Stimulated activated naive B cell treated with anti-CD40 and anti-IgM and Interleukin-4, amounts not matched to agents 10 μg/mL and 1 μg/mL and 100 μg/mL, for 72 hours (primary cell): Measurements from ENCODE around the gene CEP70.

Source experiments
- ATAC-seq, 2 donors: fragments of 150-1000 bp; cut with Tn5 transposase; replicated peaks; 2 replicates each; pipeline ENCODE4 v1.10.0; 2021; ENCODE audit warnings: moderate library complexity in 1 of 2
- DNase-seq: peaks from one replicate; pipeline ENCODE4 v3.0.0; 2021
- H3K27ac Mint-ChIP-seq: one replicate; pipeline ENCODE4 v1.8.0; 2022; ENCODE audit warnings: mild to moderate bottlenecking, mixed read lengths
- H3K27me3 Mint-ChIP-seq, 2 donors: one replicate each; pipeline ENCODE4 v1.8.0; 2022; ENCODE audit warnings: mixed read lengths in 2 of 2
- H3K36me3 Mint-ChIP-seq, 2 donors: one replicate each; pipeline ENCODE4 v1.8.0; 2022; ENCODE audit warnings: mixed read lengths in 2 of 2, mild to moderate bottlenecking in 1 of 2
- H3K4me1 Mint-ChIP-seq, 2 donors: one replicate each; pipeline ENCODE4 v1.8.0; 2022; ENCODE audit warnings: mixed read lengths in 2 of 2, mild to moderate bottlenecking in 1 of 2
- H3K4me3 Mint-ChIP-seq, 2 donors: one replicate each; pipeline ENCODE4 v1.8.0; 2022; ENCODE audit warnings: mild to moderate bottlenecking in 2 of 2, mixed read lengths in 2 of 2, moderate library complexity in 1 of 2
- H3K9me3 Mint-ChIP-seq, 2 donors: one replicate each; pipeline ENCODE4 v1.8.0; 2022; ENCODE audit warnings: mixed read lengths in 2 of 2, mild to moderate bottlenecking in 1 of 2

CEP70 gene

GRCh38 chr3:138451595-138452162 lies 142.4 kb downstream of the CEP70 start:
- ATAC-seq (no peak), DNase-seq (no peak)
- Mint-ChIP-seq H3K36me3 (no peaks in the 10 kb centered on the region), H3K4me1 (no peaks in the 10 kb centered on the region), H3K27ac (no peak overlapping the region), H3K27me3 (peaks cover 10 to 39% of the 10 kb centered on the region in 2 donors), H3K4me3 (no peak overlapping the region), H3K9me3 (no peaks in the 10 kb centered on the region)

- no peaks in the 10 kb centered on the region for H3K36me3 Mint-ChIP-seq
- H3K27me3 Mint-ChIP-seq, result peaks cover 10 to 34% of the 10 kb centered on the region in 2 donors
- no peaks in the 10 kb centered on the region for H3K4me1 Mint-ChIP-seq
- H3K27ac Mint-ChIP-seq, result no peak overlapping the region
- H3K9me3 Mint-ChIP-seq, result no peaks in the 10 kb centered on the region
- ATAC-seq (no peak), DNase-seq (no peak)
- no peak overlapping the region for H3K4me3 Mint-ChIP-seq
Measured at GRCh38 chr3:138450704-138451424, 143.2 kb downstream of the CEP70 start.

- H3K27me3 Mint-ChIP-seq, result peaks cover 4 to 27% of the 10 kb centered on the region in 2 donors
- H3K36me3 Mint-ChIP-seq, result no peaks in the 10 kb centered on the region
- no peak overlapping the region for H3K4me3 Mint-ChIP-seq
- no peak overlapping the region for H3K27ac Mint-ChIP-seq
- H3K9me3 Mint-ChIP-seq, result no peaks in the 10 kb centered on the region
- H3K4me1 Mint-ChIP-seq, result no peaks in the 10 kb centered on the region
- ATAC-seq, result no peak
- DNase-seq, result no peak
Measured at GRCh38 chr3:138450181-138450580, 143.9 kb downstream of the CEP70 start.

GRCh38 chr3:138449490-138449889 lies 144.6 kb downstream of the CEP70 start:
- no peaks in the 10 kb centered on the region for H3K4me1 Mint-ChIP-seq
- H3K36me3 Mint-ChIP-seq, result no peaks in the 10 kb centered on the region
- H3K27me3 Mint-ChIP-seq, result peaks cover 0 to 20% of the 10 kb centered on the region in 2 donors
- no peak for DNase-seq
- H3K4me3 Mint-ChIP-seq, result no peak overlapping the region
- H3K9me3 Mint-ChIP-seq, result no peaks in the 10 kb centered on the region
- no peak for ATAC-seq
- H3K27ac Mint-ChIP-seq, result no peak overlapping the region

- ATAC-seq, result no peak
- Mint-ChIP-seq H3K27ac (no peak overlapping the region), H3K4me3 (no peak overlapping the region), H3K27me3 (peaks cover 0 to 18% of the 10 kb centered on the region in 2 donors), H3K9me3 (no peaks in the 10 kb centered on the region), H3K36me3 (no peaks in the 10 kb centered on the region), H3K4me1 (no peaks in the 10 kb centered on the region)
- DNase-seq, result no peak
Measured at GRCh38 chr3:138448631-138449030, 145.4 kb downstream of the CEP70 start.

- no peaks in the 10 kb centered on the region for H3K4me1 Mint-ChIP-seq
- no peak overlapping the region for H3K27ac Mint-ChIP-seq
- H3K4me3 Mint-ChIP-seq, result no peak overlapping the region
- DNase-seq (no peak), ATAC-seq (no peak)
- peaks cover 0 to 5% of the 10 kb centered on the region in 2 donors for H3K27me3 Mint-ChIP-seq
- no peaks in the 10 kb centered on the region for H3K36me3 Mint-ChIP-seq
- no peaks in the 10 kb centered on the region for H3K9me3 Mint-ChIP-seq
Measured at GRCh38 chr3:138445654-138446053, 148.4 kb downstream of the CEP70 start.

GRCh38 chr3:138445236-138445635 lies 148.8 kb downstream of the CEP70 start:
- Mint-ChIP-seq H3K4me1 (no peaks in the 10 kb centered on the region), H3K9me3 (no peaks in the 10 kb centered on the region), H3K36me3 (no peaks in the 10 kb centered on the region), H3K27me3 (peaks cover 0 to 5% of the 10 kb centered on the region in 2 donors), H3K4me3 (no peak overlapping the region), H3K27ac (no peak overlapping the region)
- DNase-seq, result no peak
- ATAC-seq, result no peak
